GM23338 (cell line): ENCODE results near the gene CYP11A1. TPM values are rescaled to one million over a fixed set of nuclear protein-coding genes. Genes with fewer than 3 reads are reported as not detected.

Experiments used
- ATAC-seq: fragments of 200-7000 bp; cut with Tn5 transposase; 3 replicates; pipeline ENCODE4 v1.9.1; 2020
- DNase-seq: peaks from one replicate; pipeline ENCODE4 v3.0.0-alpha.2; 2015; ENCODE audit warnings: low spot score
- H2AFZ ChIP-seq: fragments of 200-600 bp; sonication (generic); 2 replicates; pipeline ENCODE4 v1.8.0; 2016; ENCODE audit warnings: antibody characterized with exemption, mild to moderate bottlenecking, moderate library complexity
- H3F3A ChIP-seq: fragments of 200-600 bp; sonication (generic); replicated peaks from 2 replicates; pipeline ENCODE4 v1.8.0; 2017; ENCODE audit warnings: antibody characterized with exemption, mixed run types, low read depth
- H3K27ac ChIP-seq: fragments of 200-600 bp; sonication (generic); 2 replicates; pipeline ENCODE4 v1.6.1; 2016; ENCODE audit warnings: low read depth
- H3K27me3 ChIP-seq: fragments of 200-600 bp; sonication (generic); 2 replicates; pipeline ENCODE4 v1.8.0; 2016; ENCODE audit warnings: mild to moderate bottlenecking, mixed run types, moderate library complexity; ENCODE audit not compliant: insufficient read depth
- H3K36me3 ChIP-seq: fragments of 200-600 bp; sonication (generic); 2 replicates; pipeline ENCODE4 v1.8.0; 2016; ENCODE audit warnings: mild to moderate bottlenecking; ENCODE audit not compliant: insufficient read depth
- H3K4me1 ChIP-seq: fragments of 200-600 bp; sonication (generic); 2 replicates; pipeline ENCODE4 v1.8.0; 2016; ENCODE audit warnings: mild to moderate bottlenecking, moderate library complexity; ENCODE audit not compliant: insufficient read depth
- H3K4me2 ChIP-seq: fragments of 200-600 bp; sonication (generic); 2 replicates; pipeline ENCODE4 v1.7.1; 2017; ENCODE audit warnings: mixed run types
- H3K4me3 ChIP-seq: fragments of 200-600 bp; sonication (generic); 2 replicates; pipeline ENCODE4 v1.6.1; 2016; ENCODE audit warnings: mixed run types
- H3K79me2 ChIP-seq: fragments of 200-600 bp; sonication (generic); replicated peaks from 2 replicates; pipeline ENCODE4 v1.8.0; 2017; ENCODE audit warnings: mild to moderate bottlenecking; ENCODE audit not compliant: insufficient read depth
- H3K9me2 ChIP-seq: fragments of 200-600 bp; sonication (generic); 2 replicates; pipeline ENCODE4 v1.8.0; 2017; ENCODE audit not compliant: insufficient read depth
- H4K20me1 ChIP-seq: fragments of 200-600 bp; sonication (generic); replicated peaks from 2 replicates; pipeline ENCODE4 v1.8.0; 2017; ENCODE audit warnings: mild to moderate bottlenecking; ENCODE audit not compliant: insufficient read depth
- H3K27ac Mint-ChIP-seq: 2 replicates; pipeline ENCODE4 v1.8.0; 2020; ENCODE audit warnings: inconsistent platforms, mild to moderate bottlenecking, moderate library complexity, mixed read lengths
- H3K27me3 Mint-ChIP-seq: 3 replicates; pipeline ENCODE4 v1.8.0; 2022; ENCODE audit warnings: low read depth, mild to moderate bottlenecking, moderate library complexity, mixed read lengths, inconsistent platforms; ENCODE audit not compliant: insufficient read depth, poor library complexity
- H3K36me3 Mint-ChIP-seq: 3 replicates; pipeline ENCODE4 v1.8.0; 2021; ENCODE audit warnings: low read depth, mild to moderate bottlenecking, inconsistent platforms, moderate library complexity, mixed read lengths
- H3K4me1 Mint-ChIP-seq: 3 replicates; pipeline ENCODE4 v1.8.0; 2020; ENCODE audit warnings: mild to moderate bottlenecking, inconsistent platforms, mixed read lengths
- H3K4me3 Mint-ChIP-seq: 3 replicates; pipeline ENCODE4 v1.8.0; 2021; ENCODE audit warnings: moderate library complexity, mild to moderate bottlenecking, inconsistent platforms, mixed read lengths
- H3K9me3 Mint-ChIP-seq: 3 replicates; pipeline ENCODE4 v1.8.0; 2020; ENCODE audit warnings: moderate library complexity, mild to moderate bottlenecking, inconsistent platforms, mixed read lengths
- CREB1 ChIP-seq: fragments of 250-450 bp; sonication (Bioruptor Pico); IDR thresholded peaks from 2 replicates; pipeline ENCODE4 v1.5.0; 2020; ENCODE audit warnings: low read depth, mild to moderate bottlenecking, moderate library complexity
- CTCF ChIP-seq, 2 experiments: fragments of 200-600 bp in 1 of 2; sonication (generic) in 1 of 2; conservative IDR thresholded peaks; 2 replicates each; pipeline versions ENCODE4 v1.5.1 to v1.6.1; 2016 to 2017; ENCODE audit warnings: antibody characterized with exemption in 2 of 2, low read depth in 2 of 2, mild to moderate bottlenecking in 2 of 2, moderate library complexity in 1 of 2
- EZH2phosphoT487 ChIP-seq: fragments of 200-600 bp; sonication (generic); IDR thresholded peaks from one replicate; pipeline ENCODE4 v1.8.1; 2018; ENCODE audit warnings: antibody characterized with exemption; ENCODE audit not compliant: unreplicated experiment
- JUNB ChIP-seq: IDR thresholded peaks from one replicate; pipeline ENCODE4 v1.6.1; 2016; ENCODE audit warnings: antibody characterized with exemption; ENCODE audit not compliant: unreplicated experiment
- NANOG ChIP-seq: IDR thresholded peaks from 2 replicates; pipeline ENCODE4 v1.6.1; 2016; ENCODE audit warnings: antibody characterized with exemption, borderline replicate concordance
- POLR2AphosphoS5 ChIP-seq: IDR thresholded peaks from 2 replicates; pipeline ENCODE4 v1.6.1; 2016; ENCODE audit warnings: antibody characterized with exemption, low read depth
- REST ChIP-seq: IDR thresholded peaks from one replicate; pipeline ENCODE4 v1.6.1; 2018; ENCODE audit warnings: antibody characterized with exemption; ENCODE audit not compliant: unreplicated experiment
- STAT1 ChIP-seq: IDR thresholded peaks from one replicate; pipeline ENCODE4 v1.6.1; 2016; ENCODE audit warnings: antibody characterized with exemption; ENCODE audit not compliant: unreplicated experiment
- ZNF114 ChIP-seq: fragments of 250-450 bp; sonication (Bioruptor Pico); IDR thresholded peaks from 2 replicates; pipeline ENCODE4 v1.5.0; 2020; ENCODE audit warnings: mild to moderate bottlenecking, moderate library complexity
- ZNF331 ChIP-seq: fragments of 250-450 bp; sonication (Bioruptor Pico); IDR thresholded peaks from 2 replicates; pipeline ENCODE4 v1.5.0; 2020; ENCODE audit warnings: low read depth, mild to moderate bottlenecking, moderate library complexity
- ZNF462 ChIP-seq: fragments of 250-450 bp; sonication (Bioruptor Pico); IDR thresholded peaks from 2 replicates; pipeline ENCODE4 v1.5.0; 2020; ENCODE audit warnings: mild to moderate bottlenecking, moderate library complexity
- polyA plus RNA-seq: library from polyadenylated mRNA; unstranded; fragments of >200 nt; fragmentation: Nextera tagmentation; extraction: Ambion mirVana; gene quantifications from 2 replicates; pipeline ENCODE4 v1.2.1, GENCODE V29; 2016
- total RNA-seq: library from RNA; depleted of rRNA; stranded (reverse); fragments of >200 nt; shearing (Covaris generic); gene quantifications from 2 replicates; pipeline ENCODE4 v1.2.3, GENCODE V29; 2014

CYP11A1 gene
- total and polyA plus RNA-seq, 2 experiments from 2014 or later: 1.2 to 1.7 TPM

- Mint-ChIP-seq H3K4me3 (no peak overlapping the region), H3K4me1 (peaks cover 13% of the 10 kb centered on the region), H3K27ac (no peak overlapping the region), H3K27me3 (peaks cover 3% of the 10 kb centered on the region), H3K9me3 (no peaks in the 10 kb centered on the region; the same call in 2 of the 3 replicates), H3K36me3 (peaks cover 3% of the 10 kb centered on the region; the same call in 1 of the 3 replicates)
- Histone ChIP-seq H3K27ac (no peak overlapping the region), H3K4me1 (peaks cover 3% of the 10 kb centered on the region; the same call in 1 of the 2 replicates), H2AFZ (no peak overlapping the region), H3K9me2 (no peaks in the 10 kb centered on the region), H3K4me3 (no peak overlapping the region), H3K27me3 (no peaks in the 10 kb centered on the region), H3K79me2 (no peaks in the 10 kb centered on the region), H3K4me2 (no peak overlapping the region), H4K20me1 (no peaks in the 10 kb centered on the region), H3K36me3 (no peaks in the 10 kb centered on the region), H3F3A (no peaks in the 10 kb centered on the region)
- no peak for TF ChIP-seq ZNF114 (CRISPR knock-in tag)
- TF ChIP-seq CTCF (conservative IDR thresholded peaks at IDR 0.05; ENCODE audit: low read depth in 2 of 2): no peak
- no peak for TF ChIP-seq REST
- TF ChIP-seq STAT1: no peak
- no peak for TF ChIP-seq ZNF331
- TF ChIP-seq NANOG: no peak
- TF ChIP-seq ZNF462 (CRISPR knock-in tag): no peak
- no peak for TF ChIP-seq POLR2AphosphoS5
- TF ChIP-seq JUNB: no peak
- no peak for TF ChIP-seq EZH2phosphoT487
- no peak for TF ChIP-seq CREB1 (CRISPR knock-in tag)
- no peak for ATAC-seq
- DNase-seq: no peak
Measured at GRCh38 chr15:74409225-74409624, 41.8 kb upstream of the CYP11A1 start.
